Skeletal muscle tissue (tissue), 4 donors: Measurements from ENCODE around the gene KCTD4. TPM values are rescaled to one million over a fixed set of nuclear protein-coding genes. Genes with fewer than 3 reads are reported as not detected.
"Not testable (repeated sequence)": the region's sequence is repeated elsewhere in the genome, so short reads cannot be mapped to it uniquely, and the experiment has no call there.

ENCODE experiments used
- H3K27ac ChIP-seq: one replicate; pipeline ENCODE4 v1.7.0; 2013; ENCODE audit warnings: mild to moderate bottlenecking, low read depth, low read length, inconsistent platforms
- H3K27me3 ChIP-seq, 3 donors: one replicate each; pipeline ENCODE4 v1.7.0; 2013; ENCODE audit warnings: low read length in 3 of 3; ENCODE audit not compliant: control insufficient read depth in 3 of 3, insufficient read depth in 3 of 3
- H3K36me3 ChIP-seq, 3 donors: one replicate each; pipeline ENCODE4 v1.7.0; 2013; ENCODE audit warnings: low read length in 3 of 3; ENCODE audit not compliant: control insufficient read depth in 3 of 3, insufficient read depth in 3 of 3
- H3K4me1 ChIP-seq, 3 donors: one replicate each; pipeline ENCODE4 v1.7.0; 2013; ENCODE audit warnings: low read length in 3 of 3, mild to moderate bottlenecking in 3 of 3; ENCODE audit not compliant: control insufficient read depth in 3 of 3, insufficient read depth in 3 of 3
- H3K4me3 ChIP-seq, 3 donors: one replicate each; pipeline ENCODE4 v1.7.0; 2013; ENCODE audit warnings: low read length in 3 of 3
- H3K9ac ChIP-seq, 3 donors: one replicate each; pipeline ENCODE4 v1.7.0; 2013; ENCODE audit warnings: low read length in 3 of 3, mild to moderate bottlenecking in 3 of 3, moderate library complexity in 2 of 3, low read depth in 1 of 3
- H3K9me3 ChIP-seq, 3 donors: one replicate each; pipeline ENCODE4 v1.7.0; 2013; ENCODE audit warnings: low read length in 3 of 3; ENCODE audit not compliant: control insufficient read depth in 3 of 3
- total RNA-seq: library from RNA; depleted of rRNA; stranded (reverse); fragments of >200 nt; gene quantifications from one replicate; pipeline ENCODE4 v1.2.3, GENCODE V29; 2014
- donor health status: Osteomylitis.

KCTD4 gene
- total RNA-seq, 1 donor from 2014 or later, result not detected

GRCh38 chr13:45198924-45199323, 1.9 kb downstream of the KCTD4 start:
- Histone ChIP-seq H3K4me3 (no peak overlapping the region), H3K36me3 (no peaks in the 10 kb centered on the region), H3K9ac (no peak overlapping the region), H3K27ac (no peak overlapping the region), H3K27me3 (no peaks in the 10 kb centered on the region), H3K9me3 (no peaks in the 10 kb centered on the region), H3K4me1 (no peaks in the 10 kb centered on the region)

GRCh38 chr13:45198041-45198440, 2.8 kb downstream of the KCTD4 start:
- no peaks in the 10 kb centered on the region for H3K27me3 ChIP-seq
- no peaks in the 10 kb centered on the region for H3K4me1 ChIP-seq
- no peak overlapping the region for H3K27ac ChIP-seq
- H3K4me3 ChIP-seq, result no peak overlapping the region
- H3K36me3 ChIP-seq, result no peaks in the 10 kb centered on the region
- no peaks in the 10 kb centered on the region for H3K9me3 ChIP-seq
- H3K9ac ChIP-seq, result no peak overlapping the region

- H3K4me1 ChIP-seq, result no peaks in the 10 kb centered on the region
- no peak overlapping the region for H3K27ac ChIP-seq
- H3K9me3 ChIP-seq, result no peaks in the 10 kb centered on the region
- no peak overlapping the region for H3K9ac ChIP-seq
- no peak overlapping the region for H3K4me3 ChIP-seq
- H3K36me3 ChIP-seq, result no peaks in the 10 kb centered on the region
- H3K27me3 ChIP-seq, result no peaks in the 10 kb centered on the region
Measured at GRCh38 chr13:45196622-45197021, 4.2 kb downstream of the KCTD4 start.

- Histone ChIP-seq H3K27me3 (no peaks in the 10 kb centered on the region), H3K9me3 (no peaks in the 10 kb centered on the region), H3K4me1 (no peaks in the 10 kb centered on the region), H3K27ac (no peak overlapping the region), H3K4me3 (no peak overlapping the region), H3K36me3 (no peaks in the 10 kb centered on the region), H3K9ac (no peak overlapping the region)
Measured at GRCh38 chr13:45196096-45196495, 4.7 kb downstream of the KCTD4 start.

GRCh38 chr13:45195421-45195820, 5.4 kb downstream of the KCTD4 start:
- H3K36me3 ChIP-seq, result no peaks in the 10 kb centered on the region
- H3K9ac ChIP-seq, result no peak overlapping the region
- no peaks in the 10 kb centered on the region for H3K27me3 ChIP-seq
- H3K4me3 ChIP-seq, result no peak overlapping the region
- H3K9me3 ChIP-seq, result no peaks in the 10 kb centered on the region
- no peak overlapping the region for H3K27ac ChIP-seq
- no peaks in the 10 kb centered on the region for H3K4me1 ChIP-seq

- Histone ChIP-seq H3K36me3 (no peaks in the 10 kb centered on the region), H3K4me3 (no peak overlapping the region), H3K9ac (no peak overlapping the region), H3K4me1 (no peaks in the 10 kb centered on the region), H3K9me3 (no peaks in the 10 kb centered on the region), H3K27ac (no peak overlapping the region), H3K27me3 (no peaks in the 10 kb centered on the region)
Measured at GRCh38 chr13:45194081-45194939, 6.5 kb downstream of the KCTD4 start.

GRCh38 chr13:45191874-45192273, 9.0 kb downstream of the KCTD4 start:
- Histone ChIP-seq H3K27ac (no peak overlapping the region), H3K9me3 (no peaks in the 10 kb centered on the region), H3K4me3 (no peak overlapping the region), H3K9ac (no peak overlapping the region), H3K27me3 (no peaks in the 10 kb centered on the region), H3K4me1 (no peaks in the 10 kb centered on the region), H3K36me3 (no peaks in the 10 kb centered on the region)

GRCh38 chr13:45189511-45189910, 11.3 kb downstream of the KCTD4 start:
- H3K27me3 ChIP-seq, H3K9ac ChIP-seq, H3K4me3 ChIP-seq, H3K9me3 ChIP-seq, H3K36me3 ChIP-seq, H3K4me1 ChIP-seq, H3K27ac ChIP-seq: not testable (repeated sequence)

GRCh38 chr13:45189077-45189476, 11.8 kb downstream of the KCTD4 start:
- not testable (repeated sequence) for H3K4me3 ChIP-seq, H3K9ac ChIP-seq, H3K27ac ChIP-seq, H3K27me3 ChIP-seq, H3K36me3 ChIP-seq, H3K9me3 ChIP-seq, H3K4me1 ChIP-seq

- Histone ChIP-seq H3K9me3 (no peaks in the 10 kb centered on the region), H3K27ac (no peak overlapping the region), H3K9ac (no peak overlapping the region)
Measured at GRCh38 chr13:45185286-45185685, 15.6 kb downstream of the KCTD4 start.

More at GRCh38 chr13:45185286-45185685, 15.6 kb downstream of the KCTD4 start:
- H3K36me3 ChIP-seq, result peaks cover 0 to 2% (median 0%) of the 10 kb centered on the region in 3 donors
- H3K4me3 ChIP-seq, result no peak overlapping the region
- H3K27me3 ChIP-seq, result no peaks in the 10 kb centered on the region
- H3K4me1 ChIP-seq, result no peaks in the 10 kb centered on the region
